Lower leg skin (tissue), 4 donors: ENCODE measurements around the gene UNC5C. TPM values are rescaled to one million over a fixed set of nuclear protein-coding genes. Genes with fewer than 3 reads are reported as not detected.

Source experiments
- DNase-seq, 2 donors: peaks; one replicate each; pipeline ENCODE4 v3.0.0-alpha.2; 2019; ENCODE audit warnings: low spot score in 2 of 2
- H3K4me3 ChIP-seq: fragments of 200-600 bp; sonication (generic); 2 replicates; pipeline ENCODE4 v1.5.1; 2017; ENCODE audit warnings: mild to moderate bottlenecking, low read depth; ENCODE audit not compliant: poor library complexity, severe bottlenecking
- POLR2A ChIP-seq, 2 donors: fragments of 450-650 bp; IDR thresholded peaks; one replicate each; pipeline ENCODE4 v1.6.1; 2016 to 2017; ENCODE audit warnings: antibody characterized with exemption in 2 of 2, mild to moderate bottlenecking in 1 of 2, moderate library complexity in 1 of 2
- WGBS, 2 donors: methylation state at CpG; one replicate each; pipeline ENCODE4 v1.1.5; 2018; 5-methylcytosine and 5-hydroxymethylcytosine counted together
- intact Hi-C: fragments of 100-400 bp; cut with DNase I; formaldehyde crosslinking; loops from one replicate; pipeline ENCODE4 v1.15.0; 2023; ENCODE audit warnings: low total_unique reads
- total RNA-seq, 4 donors: library from RNA; depleted of rRNA; stranded (reverse); fragments of >200 nt; gene quantifications; one replicate each; pipeline ENCODE4 v1.1.0, GENCODE V29; 2016
- TF ChIP-seq, protein P1 (sequence below), 3 donors: fragments of 450-650 bp; IDR thresholded peaks; one replicate each; pipeline ENCODE4 v1.5.1; 2016; ENCODE audit warnings: antibody characterized with exemption in 3 of 3, mild to moderate bottlenecking in 3 of 3, moderate library complexity in 2 of 3

UNC5C gene
- total RNA-seq, 4 donors from 2014 or later: 0.34 to 1.8 (median 1.2) TPM

DNA sequence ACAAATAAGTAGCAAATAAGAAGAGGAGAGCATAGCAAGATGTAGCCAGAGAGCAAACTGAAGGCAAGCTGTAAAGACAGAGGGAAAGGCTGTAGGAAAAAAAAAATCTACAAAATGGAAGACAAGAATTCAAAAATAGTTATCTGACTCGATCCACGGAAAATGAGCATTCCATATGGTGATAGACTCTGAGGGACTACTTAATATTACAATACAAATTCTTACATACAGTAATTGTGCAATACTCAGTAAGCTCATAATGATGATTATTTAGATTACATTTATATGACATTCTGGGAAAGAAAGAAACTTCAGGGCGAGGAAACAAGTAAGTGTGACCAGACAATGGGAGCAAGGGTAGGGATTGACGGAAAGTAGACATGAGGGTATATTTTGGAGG, 102.6 kb downstream of the UNC5C start:
- no peak for DNase-seq
- WGBS, 2 donors: 89 to 93% methylated on average over 4 of the region's 4 CpGs
- intact Hi-C loops: no loop called here

DNA sequence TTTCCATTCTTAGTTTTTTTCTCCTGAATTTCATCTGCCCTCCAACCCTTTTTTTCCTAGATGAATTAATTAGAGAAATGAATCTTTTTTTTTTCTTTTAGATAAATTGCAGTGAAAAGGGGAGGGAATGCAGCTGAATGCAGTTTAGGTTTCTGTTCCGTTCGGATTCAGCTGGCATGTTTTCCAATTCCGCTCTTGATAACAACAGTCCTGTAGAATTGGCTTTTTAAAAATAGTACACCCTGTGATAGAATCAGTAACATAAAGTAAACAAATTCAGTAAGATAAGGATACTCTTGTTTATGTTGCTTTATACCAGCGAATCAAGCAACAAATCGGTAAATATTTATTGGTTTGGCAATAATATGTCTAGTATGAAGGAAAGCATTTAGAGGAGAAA, 103.5 kb downstream of the UNC5C start:
- intact Hi-C loops: no loop called here
- no peak for TF ChIP-seq POLR2A (IDR thresholded peaks at IDR 0.05)
- TF ChIP-seq, protein P1, sequence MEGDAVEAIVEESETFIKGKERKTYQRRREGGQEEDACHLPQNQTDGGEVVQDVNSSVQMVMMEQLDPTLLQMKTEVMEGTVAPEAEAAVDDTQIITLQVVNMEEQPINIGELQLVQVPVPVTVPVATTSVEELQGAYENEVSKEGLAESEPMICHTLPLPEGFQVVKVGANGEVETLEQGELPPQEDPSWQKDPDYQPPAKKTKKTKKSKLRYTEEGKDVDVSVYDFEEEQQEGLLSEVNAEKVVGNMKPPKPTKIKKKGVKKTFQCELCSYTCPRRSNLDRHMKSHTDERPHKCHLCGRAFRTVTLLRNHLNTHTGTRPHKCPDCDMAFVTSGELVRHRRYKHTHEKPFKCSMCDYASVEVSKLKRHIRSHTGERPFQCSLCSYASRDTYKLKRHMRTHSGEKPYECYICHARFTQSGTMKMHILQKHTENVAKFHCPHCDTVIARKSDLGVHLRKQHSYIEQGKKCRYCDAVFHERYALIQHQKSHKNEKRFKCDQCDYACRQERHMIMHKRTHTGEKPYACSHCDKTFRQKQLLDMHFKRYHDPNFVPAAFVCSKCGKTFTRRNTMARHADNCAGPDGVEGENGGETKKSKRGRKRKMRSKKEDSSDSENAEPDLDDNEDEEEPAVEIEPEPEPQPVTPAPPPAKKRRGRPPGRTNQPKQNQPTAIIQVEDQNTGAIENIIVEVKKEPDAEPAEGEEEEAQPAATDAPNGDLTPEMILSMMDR (IDR thresholded peaks at IDR 0.05): no peak
- DNase-seq: no peak
- WGBS, 2 donors: 90 to 93% methylated on average over 5 of the region's 5 CpGs
- H3K4me3 ChIP-seq: no peak overlapping the region

More for the DNA sequence above, 102.6 kb downstream of the UNC5C start:
- no peak overlapping the region for H3K4me3 ChIP-seq
- TF ChIP-seq, protein P1 (IDR thresholded peaks at IDR 0.05): no peak
- TF ChIP-seq POLR2A (IDR thresholded peaks at IDR 0.05): no peak

DNA sequence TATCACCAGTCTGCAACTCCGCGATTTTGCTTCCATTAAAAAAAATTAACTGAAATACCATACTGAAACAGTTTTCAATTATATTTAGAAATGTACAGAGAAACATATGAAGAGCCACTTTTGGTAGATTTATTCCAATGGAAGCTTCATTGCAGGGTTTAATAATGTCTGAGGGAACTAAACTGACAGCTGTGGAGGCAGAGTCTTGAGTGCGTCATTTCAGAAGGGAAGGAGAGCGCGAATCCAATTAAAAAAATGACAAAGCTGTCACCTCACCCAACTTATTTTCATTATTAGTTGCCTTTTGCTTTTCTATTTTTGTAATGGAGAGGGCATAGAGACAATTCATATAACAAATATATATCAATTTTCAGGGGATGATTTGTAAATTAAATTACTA, 104.0 kb downstream of the UNC5C start:
- no peak for DNase-seq
- intact Hi-C loops: no loop called here
- no peak overlapping the region for H3K4me3 ChIP-seq
- TF ChIP-seq, protein P1 (IDR thresholded peaks at IDR 0.05): no peak
- TF ChIP-seq POLR2A (IDR thresholded peaks at IDR 0.05): no peak
- WGBS, 2 donors: 84 to 90% methylated on average over 5 of the region's 5 CpGs

GRCh38 chr4:95439896-95440295, 108.9 kb downstream of the UNC5C start:
- 51 to 58% methylated on average over 4 of the region's 4 CpGs for WGBS, 2 donors
- no peak for DNase-seq
- H3K4me3 ChIP-seq: no peak overlapping the region
- TF ChIP-seq POLR2A (IDR thresholded peaks at IDR 0.05): no peak
- TF ChIP-seq, protein P1 (IDR thresholded peaks at IDR 0.05): no peak
- intact Hi-C loops: no loop called here

DNA sequence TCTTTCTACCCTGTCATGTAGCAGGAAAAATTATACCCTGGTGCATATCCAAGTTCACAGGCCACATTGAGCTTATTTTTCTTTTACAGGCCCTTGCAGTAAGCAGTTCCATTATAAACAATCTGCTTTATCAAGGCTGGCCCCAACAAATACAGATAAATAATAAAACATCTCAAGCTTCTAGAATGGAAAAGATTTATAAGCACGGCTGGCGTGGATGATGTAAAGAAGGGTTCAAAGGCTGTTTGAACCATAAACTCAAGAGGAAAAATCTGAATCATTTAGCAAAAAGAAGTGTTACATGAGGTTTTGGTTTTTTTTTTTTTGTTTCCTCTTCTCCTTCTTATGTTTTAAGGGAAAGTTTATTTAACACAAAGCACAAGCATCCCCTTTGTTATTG, 109.7 kb downstream of the UNC5C start:
- DNase-seq: no peak
- TF ChIP-seq POLR2A (IDR thresholded peaks at IDR 0.05): no peak
- TF ChIP-seq, protein P1 (IDR thresholded peaks at IDR 0.05): no peak
- 81 to 86% methylated on average over 2 of the region's 2 CpGs for WGBS, 2 donors
- intact Hi-C loops: no loop called here
- no peak overlapping the region for H3K4me3 ChIP-seq

DNA sequence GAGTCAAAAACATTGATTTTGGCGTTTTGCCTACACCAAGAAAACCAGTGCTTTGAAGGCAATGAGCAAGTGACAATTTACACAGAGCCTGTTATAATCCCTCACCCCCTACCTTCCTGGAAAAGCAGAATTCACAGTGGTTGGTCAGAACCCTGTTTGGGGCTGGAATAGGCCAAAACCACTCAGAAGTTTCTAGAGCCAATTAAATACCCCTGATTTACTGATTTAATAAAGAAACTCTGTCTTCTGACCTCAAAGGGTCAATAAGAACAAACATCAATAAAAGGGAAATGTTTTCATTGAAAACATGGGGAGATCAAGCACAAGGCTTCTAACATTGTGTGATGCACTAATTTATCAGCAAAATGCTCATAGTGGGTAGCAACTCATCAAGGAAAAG, 116.3 kb downstream of the UNC5C start:
- TF ChIP-seq, protein P1 (IDR thresholded peaks at IDR 0.05): no peak
- no peak for TF ChIP-seq POLR2A (IDR thresholded peaks at IDR 0.05)
- WGBS, 2 donors: 41 to 52% methylated on average over 1 of the region's 1 CpG
- DNase-seq: no peak
- intact Hi-C loops: no loop called here
- H3K4me3 ChIP-seq: no peak overlapping the region
